K562 (cell line): ENCODE data around the gene FAM174C. TPM values are rescaled to one million over a fixed set of nuclear protein-coding genes. Genes with fewer than 3 reads are reported as not detected.

Experiments
- ATF3 ChIP-seq, 2 experiments: fragments of 450-650 bp in 1 of 2; sonication (generic) in 1 of 2; formaldehyde crosslinking in 1 of 2; IDR thresholded peaks in 1 of 2; conservative IDR thresholded peaks in 1 of 2; 2 replicates each; pipeline versions ENCODE4 v1.6.1 to v1.8.1; 2016 to 2023; ENCODE audit warnings: mild to moderate bottlenecking in 2 of 2, moderate library complexity in 2 of 2, inconsistent platforms in 1 of 2, missing genetic modification reagents in 1 of 2
- CREB3 ChIP-seq: fragments of 450-650 bp; conservative IDR thresholded peaks from 2 replicates; pipeline ENCODE4 v1.6.1; 2016; ENCODE audit warnings: missing genetic modification characterization, low read depth, mild to moderate bottlenecking, missing compliant biosample characterization, moderate library complexity
- E4F1 ChIP-seq: fragments of 250-450 bp; sonication (Bioruptor Pico); IDR thresholded peaks from 2 replicates; pipeline ENCODE4 v1.5.0; 2021; ENCODE audit warnings: mild to moderate bottlenecking, borderline replicate concordance
- FOXJ3 ChIP-seq: sonication (generic); formaldehyde crosslinking; IDR thresholded peaks from 2 replicates; pipeline ENCODE4 v1.4.0; 2020; ENCODE audit warnings: mild to moderate bottlenecking, missing genetic modification reagents
- GTF2B ChIP-seq: IDR thresholded peaks from 2 replicates; pipeline ENCODE4 v1.6.1; 2011; ENCODE audit not compliant: insufficient read length; ENCODE audit errors: extremely low read depth
- HCFC1 ChIP-seq: IDR thresholded peaks from 2 replicates; pipeline ENCODE4 v1.6.1; 2012; ENCODE audit warnings: low read depth, low read length, improper control_type of control experiment
- HEY1 ChIP-seq: fragments of 250-450 bp; sonication (Bioruptor Pico); IDR thresholded peaks from 2 replicates; pipeline ENCODE4 v1.5.0; 2020; ENCODE audit warnings: mild to moderate bottlenecking, moderate library complexity, borderline replicate concordance
- HOXB6 ChIP-seq: fragments of 250-450 bp; sonication (Bioruptor Pico); IDR thresholded peaks from 2 replicates; pipeline ENCODE4 v1.5.1; 2022; ENCODE audit warnings: mild to moderate bottlenecking, borderline replicate concordance
- KDM5B ChIP-seq: fragments of 200-600 bp; sonication (generic); IDR thresholded peaks from 2 replicates; pipeline ENCODE4 v1.6.1; 2012; ENCODE audit warnings: low read depth, mild to moderate bottlenecking, moderate library complexity, low read length, control low read depth, inconsistent platforms; ENCODE audit not compliant: insufficient replicate concordance
- MAFG ChIP-seq: fragments of 450-650 bp; conservative IDR thresholded peaks from 2 replicates; pipeline ENCODE4 v1.6.1; 2016; ENCODE audit warnings: missing genetic modification characterization, missing compliant biosample characterization
- MYC ChIP-seq, 2 experiments: fragments of 250-450 bp in 1 of 2; sonication (Bioruptor Pico) in 1 of 2; IDR thresholded peaks; 2 replicates each; pipeline versions ENCODE4 v1.5.1 to v1.6.1; 2012 to 2021; ENCODE audit warnings: low read depth in 2 of 2, borderline replicate concordance in 1 of 2, improper control_type of control experiment in 1 of 2, low read length in 1 of 2, mild to moderate bottlenecking in 1 of 2, moderate library complexity in 1 of 2
- NFYB ChIP-seq: IDR thresholded peaks from 2 replicates; pipeline ENCODE4 v1.6.1; 2011; ENCODE audit warnings: mild to moderate bottlenecking, moderate library complexity; ENCODE audit not compliant: insufficient read length; ENCODE audit errors: extremely low read depth
- NR2F6 ChIP-seq: fragments of 450-650 bp; formaldehyde crosslinking; IDR thresholded peaks from 2 replicates; pipeline ENCODE4 v1.4.0; 2020; ENCODE audit warnings: mild to moderate bottlenecking
- PCBP2 ChIP-seq: fragments of 200-400 bp; formaldehyde crosslinking; IDR thresholded peaks from 2 replicates; pipeline ENCODE4 v1.6.1; 2018; ENCODE audit warnings: low read length, low read depth, mild to moderate bottlenecking, moderate library complexity; ENCODE audit not compliant: poor library complexity, severe bottlenecking
- POLR3G ChIP-seq: IDR thresholded peaks from 2 replicates; pipeline ENCODE4 v1.6.1; 2011; ENCODE audit not compliant: insufficient read length, insufficient replicate concordance; ENCODE audit errors: extremely low read depth
- RAD51 ChIP-seq: fragments of 450-650 bp; IDR thresholded peaks from 2 replicates; pipeline ENCODE4 v1.7.1; 2016; ENCODE audit warnings: low read depth, mild to moderate bottlenecking, borderline replicate concordance
- TBP ChIP-seq: optimal IDR thresholded peaks from 2 replicates; pipeline ENCODE3; 2011; ENCODE audit warnings: low read depth, low read length, improper control_type of control experiment
- USF1 ChIP-seq: sonication (generic); formaldehyde crosslinking; IDR thresholded peaks from 2 replicates; pipeline ENCODE4 v1.9.0; 2022; ENCODE audit warnings: mild to moderate bottlenecking, missing genetic modification reagents
- ZNF561 ChIP-seq: fragments of 450-650 bp; formaldehyde crosslinking; conservative IDR thresholded peaks from 2 replicates; pipeline ENCODE4 v1.4.0; 2020; ENCODE audit warnings: mild to moderate bottlenecking, moderate library complexity
- ZNF668 ChIP-seq: fragments of 250-450 bp; sonication (Bioruptor Pico); IDR thresholded peaks from 2 replicates; pipeline ENCODE4 v1.8.0; 2022; ENCODE audit warnings: mild to moderate bottlenecking, inconsistent platforms
- polyA plus RNA-seq, 8 experiments: library from polyadenylated mRNA; depleted of rRNA in 4 of 8; stranded (reverse) in 5 of 8; unstranded in 3 of 8; fragments of >200 nt; fragmentation: Nextera tagmentation in 2 of 8; fragmentation: Illumina TruSeq in 1 of 8; extraction: Ambion mirVana in 2 of 8; extraction: Trizol in 1 of 8; gene quantifications; 2 replicates each; pipeline versions ENCODE4 v1.2.1 to v1.2.3, GENCODE V29; 2011 to 2014; ENCODE audit warnings: inconsistent platforms in 1 of 8, missing spikeins in 1 of 8
- total RNA-seq, 7 experiments: library from RNA; depleted of rRNA in 6 of 7; stranded (reverse); fragments of >200 nt in 6 of 7; fragmentation: Illumina TruSeq in 2 of 7; extraction: Trizol in 2 of 7; gene quantifications; 2 replicates each; pipeline versions ENCODE4 v1.2.1 to v1.2.3, GENCODE V29; 2011 to 2021; ENCODE audit warnings: low replicate concordance in 1 of 7

FAM174C gene
- total and polyA plus RNA-seq, 9 of the 15 experiments (the other 6 are each of a cell fraction or from before 2014, with no cell fraction given) = 0.66 to 89.6 (median 20.3) TPM

GRCh38 chr19:1268226-1269064 is 6.9 kb upstream of the FAM174C start (continued):
- TF ChIP-seq MYC (IDR thresholded peaks at IDR 0.05; ENCODE audit: low read depth, low read length) (no peak), MYC (CRISPR knock-in tag; IDR thresholded peaks at IDR 0.05; ENCODE audit: borderline replicate concordance, low read depth) (no peak), NR2F6 (CRISPR knock-in tag) (no peak), RAD51 (no peak), PCBP2 (no peak), HEY1 (no peak), HCFC1 (no peak), ZNF561 (CRISPR knock-in tag) (no peak), USF1 (CRISPR knock-in tag) (no peak), GTF2B (no peak), TBP (no peak), POLR3G (no peak), NFYB (no peak), CREB3 (no peak), ZNF668 (CRISPR knock-in tag) (no peak), HOXB6 (CRISPR knock-in tag) (no peak), ATF3 (IDR thresholded peaks at IDR 0.05) (no peak), ATF3 (CRISPR knock-in tag; conservative IDR thresholded peaks at IDR 0.05) (no peak), E4F1 (CRISPR knock-in tag) (no peak), KDM5B (no peak), FOXJ3 (CRISPR knock-in tag) (no peak), MAFG (tag) (no peak)
